ENCODE measurements around the gene HS6ST2. TPM values are rescaled to one million over a fixed set of nuclear protein-coding genes. Genes with fewer than 3 reads are reported as not detected.

HS6ST2 gene
- total RNA-seq, 1 experiment from 2014 or later: 0.26 TPM

- TF ChIP-seq CTCF (IDR thresholded peaks at IDR 0.05): no peak
- no peak for TF ChIP-seq POLR2AphosphoS5 (IDR thresholded peaks at IDR 0.05; ENCODE audit: low read depth, low read length)
- no peak for TF ChIP-seq TCF7L2 (IDR thresholded peaks at IDR 0.05; ENCODE audit: low read depth, low read length)
- TF ChIP-seq REST (IDR thresholded peaks at IDR 0.05; ENCODE audit: insufficient read depth in 1 of 2, low read depth in 2 of 2, low read length in 1 of 2): no peak
- TF ChIP-seq SIN3A (IDR thresholded peaks at IDR 0.05; ENCODE audit: borderline replicate concordance, insufficient read depth, low read depth, low read length): no peak
- Histone ChIP-seq H3K27ac (ENCODE audit: low read length) (no peak overlapping the region), H3K4me3 (ENCODE audit: low read depth in 2 of 2, low read length in 2 of 2) (no peak overlapping the region), H3K4me1 (ENCODE audit: control insufficient read depth, insufficient read depth, low read length) (no peaks in the 10 kb centered on the region), H3K27me3 (ENCODE audit: control insufficient read depth, insufficient read depth, low read length) (no peaks in the 10 kb centered on the region), H3K36me3 (ENCODE audit: control insufficient read depth, insufficient read depth, low read length) (no peaks in the 10 kb centered on the region), H3K9me3 (ENCODE audit: control insufficient read depth, insufficient read depth, low read depth, low read length) (no peaks in the 10 kb centered on the region)
- ChIA-PET POLR2A (interaction anchor here (0.6 kb wide), 1 partner anchor 22 kb away, joined by 3 read pairs; no protein-coding TSS in a partner anchor), CTCF (no interaction called here)
- intact Hi-C loops (cut with micrococcal nuclease; ENCODE audit: unreplicated experiment): no loop called here
- BruUV-seq (replicated peaks): no TSS peak
- no peak for ATAC-seq
- in situ Hi-C loops (cut with HindIII; ENCODE audit: low pct_unique_long_range_greater_than_20kb, low sequenced_read_pairs): no loop called here
- no peak for DNase-seq (ENCODE audit: low read depth, low spot score)
Measured at GRCh38 chrX:132810964-132811712, 147.3 kb downstream of the HS6ST2 start.

GRCh38 chrX:132810488-132810887, 147.9 kb downstream of the HS6ST2 start:
- Histone ChIP-seq H3K27me3 (ENCODE audit: control insufficient read depth, insufficient read depth, low read length) (no peaks in the 10 kb centered on the region), H3K4me1 (ENCODE audit: control insufficient read depth, insufficient read depth, low read length) (no peaks in the 10 kb centered on the region), H3K9me3 (ENCODE audit: control insufficient read depth, insufficient read depth, low read depth, low read length) (no peaks in the 10 kb centered on the region), H3K27ac (ENCODE audit: low read length) (no peak overlapping the region), H3K36me3 (ENCODE audit: control insufficient read depth, insufficient read depth, low read length) (no peaks in the 10 kb centered on the region), H3K4me3 (ENCODE audit: low read depth in 2 of 2, low read length in 2 of 2) (no peak overlapping the region)
- POLR2A ChIA-PET: interaction anchor here (0.6 kb wide), 1 partner anchor 22 kb away, joined by 3 read pairs; no protein-coding TSS in a partner anchor
- BruUV-seq (replicated peaks): no TSS peak
- ATAC-seq (no peak), DNase-seq (ENCODE audit: low read depth, low spot score) (no peak)
- in situ Hi-C loops (cut with HindIII; ENCODE audit: low pct_unique_long_range_greater_than_20kb, low sequenced_read_pairs): no loop called here
- TF ChIP-seq TCF7L2 (IDR thresholded peaks at IDR 0.05; ENCODE audit: low read depth, low read length) (no peak), CTCF (IDR thresholded peaks at IDR 0.05) (no peak), SIN3A (IDR thresholded peaks at IDR 0.05; ENCODE audit: borderline replicate concordance, insufficient read depth, low read depth, low read length) (no peak)
- CTCF ChIA-PET: no interaction called here
- intact Hi-C loops (cut with micrococcal nuclease; ENCODE audit: unreplicated experiment): no loop called here
